IPS DF 6.9 (cell line): ENCODE data around the gene BMP10.

ENCODE experiments used
- DNase-seq: peaks from one replicate; pipeline ENCODE4 v3.0.0-alpha.2; 2013; ENCODE audit warnings: low read depth, low spot score
- H3K27ac ChIP-seq: one replicate; pipeline ENCODE4 v1.5.1; 2013; ENCODE audit warnings: low read length, control low read depth
- H3K27me3 ChIP-seq: 2 replicates; pipeline ENCODE4 v1.6.1; 2013; ENCODE audit warnings: mild to moderate bottlenecking, low read length; ENCODE audit not compliant: control insufficient read depth, insufficient read depth
- H3K36me3 ChIP-seq: 2 replicates; pipeline ENCODE4 v1.6.1; 2013; ENCODE audit warnings: low read length; ENCODE audit not compliant: control insufficient read depth, insufficient read depth
- H3K4me1 ChIP-seq: 2 replicates; pipeline ENCODE4 v1.6.1; 2013; ENCODE audit warnings: low read length; ENCODE audit not compliant: control insufficient read depth, insufficient read depth
- H3K4me3 ChIP-seq: 2 replicates; pipeline ENCODE4 v1.5.1; 2013; ENCODE audit warnings: mild to moderate bottlenecking, low read length
- H3K9me3 ChIP-seq: 2 replicates; pipeline ENCODE4 v1.6.1; 2013; ENCODE audit warnings: low read length, inconsistent platforms; ENCODE audit not compliant: control insufficient read depth, insufficient read depth
- WGBS: extraction: QIAGEN DNeasy Blood & Tissue Kit; methylation state at CpG from one replicate; pipeline ENCODE4 v1.1.7; 2013; ENCODE audit warnings: mixed read lengths, missing lambda C conversion rate; ENCODE audit not compliant: insufficient read length, insufficient coverage; 5-methylcytosine and 5-hydroxymethylcytosine counted together

BMP10 gene

GRCh38 chr2:68822207-68822872 is 48.9 kb downstream of the BMP10 start:
- no peak for DNase-seq
- no peak overlapping the region for H3K27ac ChIP-seq
- WGBS = no CpG with 5 or more reads among the region's 15 CpGs
- H3K4me1 ChIP-seq = no peaks in the 10 kb centered on the region; the same call in 1 of the 2 replicates
- H3K4me3 ChIP-seq = no peak overlapping the region
- no peaks in the 10 kb centered on the region for H3K27me3 ChIP-seq
- H3K36me3 ChIP-seq = no peaks in the 10 kb centered on the region
- H3K9me3 ChIP-seq = no peaks in the 10 kb centered on the region

- H3K4me1 ChIP-seq = no peaks in the 10 kb centered on the region; the same call in 1 of the 2 replicates
- no CpG with 5 or more reads among the region's 6 CpGs for WGBS
- H3K9me3 ChIP-seq = no peaks in the 10 kb centered on the region
- DNase-seq = no peak
- H3K27me3 ChIP-seq = no peaks in the 10 kb centered on the region
- no peak overlapping the region for H3K27ac ChIP-seq
- H3K36me3 ChIP-seq = no peaks in the 10 kb centered on the region
- no peak overlapping the region for H3K4me3 ChIP-seq
Observed at GRCh38 chr2:68819556-68819955, 51.6 kb downstream of the BMP10 start.

- no peak for DNase-seq
- Histone ChIP-seq H3K4me1 (no peaks in the 10 kb centered on the region; the same call in 1 of the 2 replicates), H3K9me3 (no peaks in the 10 kb centered on the region), H3K27ac (no peak overlapping the region), H3K36me3 (no peaks in the 10 kb centered on the region), H3K4me3 (no peak overlapping the region), H3K27me3 (no peaks in the 10 kb centered on the region)
Observed at GRCh38 chr2:68817306-68817705, 53.9 kb downstream of the BMP10 start.
